ENCODE results near the gene TWF2.
"Not testable (repeated sequence)": the region's sequence is repeated elsewhere in the genome, so short reads cannot be mapped to it uniquely, and the experiment has no call there.

The TWF2 gene

GRCh38 chr3:52272831-52273230, 33.9 kb upstream of the TWF2 start:
- no peak overlapping the region for H3K4me2 ChIP-seq (ENCODE audit: low read length)
- peaks cover 91% of the 10 kb centered on the region for H4K20me1 ChIP-seq (ENCODE audit: insufficient read depth, low read length)
- H3K27ac ChIP-seq (ENCODE audit: low read length): no peak overlapping the region

DNA sequence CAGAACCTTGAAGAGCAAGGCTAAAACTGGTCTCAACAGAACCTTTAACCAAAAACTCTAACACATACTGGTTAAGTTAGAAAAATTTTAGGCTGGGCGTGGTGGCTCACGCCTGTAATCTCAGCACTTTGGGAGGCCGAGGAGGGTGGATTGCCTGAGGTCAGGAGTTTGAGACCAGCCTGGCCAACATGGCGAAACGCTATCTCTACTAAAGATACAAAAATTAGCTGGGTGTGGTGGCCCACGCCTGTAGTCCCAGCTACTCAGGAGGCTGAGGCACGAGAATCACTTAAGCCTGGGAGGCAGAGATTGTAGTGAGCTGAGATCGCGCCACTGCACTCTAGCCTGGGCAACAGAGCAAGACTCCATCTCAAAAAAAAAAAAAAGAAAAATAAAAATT, 33.2 kb upstream of the TWF2 start:
- Histone ChIP-seq H3K27ac (ENCODE audit: low read length) (peak overlapping the region; percentile 59), H3K36me3 (replicated peaks; ENCODE audit: low read depth, low read length) (peaks cover 63% of the 10 kb centered on the region), H3K4me3 (ENCODE audit: low read length) (peak overlapping the region; percentile 25; the same call in 1 of the 2 replicates), H3K79me2 (ENCODE audit: low read length) (peaks cover 100% of the 10 kb centered on the region), H3K4me1 (ENCODE audit: low read length) (peaks cover 55% of the 10 kb centered on the region), H3K4me2 (ENCODE audit: low read length) (peak overlapping the region; percentile 54), H4K20me1 (ENCODE audit: insufficient read depth, low read length) (peaks cover 92% of the 10 kb centered on the region)
- H3K9ac ChIP-seq (ENCODE audit: low read length); H3K9me3 ChIP-seq (ENCODE audit: insufficient read depth, low read length); H3K27me3 ChIP-seq (ENCODE audit: low read depth, low read length); H2AFZ ChIP-seq (ENCODE audit: low read depth, low read length): not testable (repeated sequence)

More at GRCh38 chr3:52272831-52273230, 33.9 kb upstream of the TWF2 start:
- H3K9ac ChIP-seq (ENCODE audit: low read length): no peak overlapping the region
- peaks cover 100% of the 10 kb centered on the region for H3K79me2 ChIP-seq (ENCODE audit: low read length)
- no peaks in the 10 kb centered on the region for H3K27me3 ChIP-seq (ENCODE audit: low read depth, low read length)
- no peaks in the 10 kb centered on the region for H3K9me3 ChIP-seq (ENCODE audit: insufficient read depth, low read length)
- H3K4me1 ChIP-seq (ENCODE audit: low read length): peaks cover 55% of the 10 kb centered on the region
- H3K4me3 ChIP-seq (ENCODE audit: low read length): no peak overlapping the region
- H2AFZ ChIP-seq (ENCODE audit: low read depth, low read length): no peak overlapping the region
- TF ChIP-seq EZH2phosphoT487 (IDR thresholded peaks at IDR 0.05; ENCODE audit: low read depth) (no peak), CTCF (IDR thresholded peaks at IDR 0.05; ENCODE audit: low read depth, low read length) (no peak)
- H3K36me3 ChIP-seq (replicated peaks; ENCODE audit: low read depth, low read length): peaks cover 58% of the 10 kb centered on the region

DNA sequence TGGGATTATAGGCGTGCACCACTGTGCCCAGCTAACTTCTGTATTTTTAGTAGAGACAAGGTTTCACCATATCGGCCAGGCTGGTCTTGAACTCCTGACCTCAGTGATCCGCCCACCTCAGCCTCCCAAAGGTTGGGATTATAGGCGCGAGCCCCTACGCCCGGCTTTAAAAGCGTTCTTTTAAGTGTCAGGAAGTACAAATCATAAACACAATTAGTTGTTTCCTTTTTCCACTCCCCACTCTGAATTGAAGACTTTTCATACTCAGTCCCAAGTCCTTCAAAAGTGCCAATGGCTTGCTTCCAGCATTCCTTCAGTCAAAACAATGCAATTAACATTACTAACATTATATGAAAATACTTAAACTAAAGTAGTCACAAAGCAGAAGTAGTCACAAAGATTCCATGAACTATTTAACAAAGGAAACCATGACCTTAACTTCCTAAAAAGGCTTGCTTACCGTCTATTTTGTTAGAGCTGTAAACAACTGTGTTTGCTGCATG, 31.3 kb upstream of the TWF2 start:
- H3K4me2 ChIP-seq (ENCODE audit: low read length): peak overlapping the region; percentile 54

DNA sequence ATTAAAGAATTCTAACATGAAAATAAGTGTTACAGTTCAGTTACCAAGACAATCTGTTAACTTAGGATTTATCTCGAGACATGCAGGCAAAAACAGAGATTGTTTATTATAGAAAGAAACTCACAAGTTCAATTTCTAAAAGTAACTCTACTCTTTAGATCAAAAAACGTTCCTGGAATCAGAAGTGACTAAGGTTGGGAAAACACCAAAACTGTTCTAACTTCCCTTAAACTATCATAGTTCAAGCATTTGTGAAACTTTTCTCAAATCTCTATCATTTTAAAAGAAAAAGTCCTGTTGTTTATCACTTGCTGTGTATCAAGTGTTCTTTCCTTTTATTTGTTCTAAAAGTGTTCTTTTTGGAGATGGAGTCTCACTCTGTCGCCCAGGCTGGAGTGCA, 30.8 kb upstream of the TWF2 start:
- H3K4me3 ChIP-seq (ENCODE audit: low read length): no peak overlapping the region
- H3K36me3 ChIP-seq (replicated peaks; ENCODE audit: low read depth, low read length): peaks cover 71% of the 10 kb centered on the region
- H3K27me3 ChIP-seq (ENCODE audit: low read depth, low read length): no peaks in the 10 kb centered on the region
- H3K9me3 ChIP-seq (ENCODE audit: insufficient read depth, low read length): no peaks in the 10 kb centered on the region
- peaks cover 74% of the 10 kb centered on the region for H4K20me1 ChIP-seq (ENCODE audit: insufficient read depth, low read length)
- no peak overlapping the region for H3K9ac ChIP-seq (ENCODE audit: low read length)
- no peak overlapping the region for H2AFZ ChIP-seq (ENCODE audit: low read depth, low read length)
- peaks cover 44% of the 10 kb centered on the region for H3K4me1 ChIP-seq (ENCODE audit: low read length)
- TF ChIP-seq EZH2phosphoT487 (IDR thresholded peaks at IDR 0.05; ENCODE audit: low read depth) (no peak), CTCF (IDR thresholded peaks at IDR 0.05; ENCODE audit: low read depth, low read length) (no peak)
- peak overlapping the region; percentile 54 for H3K4me2 ChIP-seq (ENCODE audit: low read length)
- peak overlapping the region; percentile 59 for H3K27ac ChIP-seq (ENCODE audit: low read length)
- peaks cover 96% of the 10 kb centered on the region for H3K79me2 ChIP-seq (ENCODE audit: low read length)

More for the DNA sequence above, 31.3 kb upstream of the TWF2 start:
- Histone ChIP-seq H2AFZ (ENCODE audit: low read depth, low read length) (no peak overlapping the region), H3K79me2 (ENCODE audit: low read length) (peaks cover 97% of the 10 kb centered on the region), H4K20me1 (ENCODE audit: insufficient read depth, low read length) (peaks cover 77% of the 10 kb centered on the region), H3K27me3 (ENCODE audit: low read depth, low read length) (no peaks in the 10 kb centered on the region), H3K4me1 (ENCODE audit: low read length) (peaks cover 44% of the 10 kb centered on the region), H3K36me3 (replicated peaks; ENCODE audit: low read depth, low read length) (peaks cover 70% of the 10 kb centered on the region), H3K9ac (ENCODE audit: low read length) (no peak overlapping the region), H3K4me3 (ENCODE audit: low read length) (no peak overlapping the region), H3K27ac (ENCODE audit: low read length) (peak overlapping the region; percentile 59), H3K9me3 (ENCODE audit: insufficient read depth, low read length) (no peaks in the 10 kb centered on the region)
- no peak for TF ChIP-seq CTCF (IDR thresholded peaks at IDR 0.05; ENCODE audit: low read depth, low read length)
- TF ChIP-seq EZH2phosphoT487 (IDR thresholded peaks at IDR 0.05; ENCODE audit: low read depth): no peak

Data from OCI-LY3 (cell line).